ENCODE results near the gene KLF5. TPM values are rescaled to one million over a fixed set of nuclear protein-coding genes. Genes with fewer than 3 reads are reported as not detected.

KLF5 gene
- total RNA-seq, 1 donor from 2014 or later = 0.84 TPM

- no peaks in the 10 kb centered on the region for H3K4me1 ChIP-seq
- Mint-ChIP-seq H3K27me3 (ENCODE audit: insufficient read depth, low read depth) (no peaks in the 10 kb centered on the region), H3K9me3 (peaks cover 2% of the 10 kb centered on the region), H3K4me3 (no peak overlapping the region), H3K4me1 (peaks cover 8% of the 10 kb centered on the region), H3K27ac (no peak overlapping the region), H3K36me3 (no peaks in the 10 kb centered on the region)
- no peaks in the 10 kb centered on the region for H3K36me3 ChIP-seq
- no peak for DNase-seq (ENCODE audit: low spot score)
- H2AFZ ChIP-seq (replicated peaks) = peak overlapping the region; percentile 54
- H3K9ac ChIP-seq = no peak overlapping the region
- H3K27me3 ChIP-seq = no peaks in the 10 kb centered on the region
- H3K4me3 ChIP-seq = no peak overlapping the region
- H3K4me2 ChIP-seq = no peak overlapping the region
- no peaks in the 10 kb centered on the region for H4K20me1 ChIP-seq (ENCODE audit: low read depth)
- no peaks in the 10 kb centered on the region for H3K9me3 ChIP-seq (ENCODE audit: low read depth)
- TF ChIP-seq EZH2phosphoT487 (IDR thresholded peaks at IDR 0.05) (no peak), EZH2 (IDR thresholded peaks at IDR 0.05) (no peak), CTCF (IDR thresholded peaks at IDR 0.05) (no peak)
- no peaks in the 10 kb centered on the region for H3K79me2 ChIP-seq (ENCODE audit: low read depth)
- no peak overlapping the region for H3K27ac ChIP-seq
- H3F3A ChIP-seq (ENCODE audit: low read depth) = no peaks in the 10 kb centered on the region
These were observed 52.0 kb downstream of the KLF5 start for GRCh38 chr13:73110814-73111213.

- Mint-ChIP-seq H3K27me3 (ENCODE audit: insufficient read depth, low read depth) (no peaks in the 10 kb centered on the region), H3K27ac (no peak overlapping the region), H3K9me3 (peaks cover 2% of the 10 kb centered on the region), H3K4me1 (peaks cover 8% of the 10 kb centered on the region), H3K4me3 (no peak overlapping the region), H3K36me3 (no peaks in the 10 kb centered on the region)
- H3K4me2 ChIP-seq = no peak overlapping the region
- peak overlapping the region; percentile 54 for H2AFZ ChIP-seq (replicated peaks)
- TF ChIP-seq CTCF (IDR thresholded peaks at IDR 0.05) = no peak
- no peak for TF ChIP-seq EZH2 (IDR thresholded peaks at IDR 0.05)
- TF ChIP-seq EZH2phosphoT487 (IDR thresholded peaks at IDR 0.05) = no peak
- H3K9ac ChIP-seq = no peak overlapping the region
- no peaks in the 10 kb centered on the region for H4K20me1 ChIP-seq (ENCODE audit: low read depth)
- H3K4me3 ChIP-seq = no peak overlapping the region
- no peak overlapping the region for H3K27ac ChIP-seq
- no peaks in the 10 kb centered on the region for H3F3A ChIP-seq (ENCODE audit: low read depth)
- H3K4me1 ChIP-seq = no peaks in the 10 kb centered on the region
- H3K36me3 ChIP-seq = no peaks in the 10 kb centered on the region
- no peaks in the 10 kb centered on the region for H3K79me2 ChIP-seq (ENCODE audit: low read depth)
- no peaks in the 10 kb centered on the region for H3K27me3 ChIP-seq
- no peaks in the 10 kb centered on the region for H3K9me3 ChIP-seq (ENCODE audit: low read depth)
- DNase-seq (ENCODE audit: low spot score) = no peak
These were observed 52.5 kb downstream of the KLF5 start for GRCh38 chr13:73111331-73111730.

- Histone ChIP-seq H3K27ac (no peak overlapping the region), H3K4me2 (no peak overlapping the region), H3K4me1 (no peaks in the 10 kb centered on the region), H3K4me3 (no peak overlapping the region), H2AFZ (replicated peaks) (no peak overlapping the region), H4K20me1 (ENCODE audit: low read depth) (no peaks in the 10 kb centered on the region), H3K9me3 (ENCODE audit: low read depth) (no peaks in the 10 kb centered on the region), H3K9ac (no peak overlapping the region), H3K27me3 (no peaks in the 10 kb centered on the region), H3F3A (ENCODE audit: low read depth) (peaks cover 5% of the 10 kb centered on the region), H3K36me3 (no peaks in the 10 kb centered on the region), H3K79me2 (ENCODE audit: low read depth) (no peaks in the 10 kb centered on the region)
- Mint-ChIP-seq H3K4me1 (no peaks in the 10 kb centered on the region), H3K27ac (no peak overlapping the region), H3K9me3 (peaks cover under 1% of the 10 kb centered on the region), H3K27me3 (ENCODE audit: insufficient read depth, low read depth) (no peaks in the 10 kb centered on the region), H3K36me3 (no peaks in the 10 kb centered on the region), H3K4me3 (no peak overlapping the region)
- DNase-seq (ENCODE audit: low spot score) = no peak
- no peak for TF ChIP-seq CTCF (IDR thresholded peaks at IDR 0.05)
- TF ChIP-seq EZH2phosphoT487 (IDR thresholded peaks at IDR 0.05) = no peak
- no peak for TF ChIP-seq EZH2 (IDR thresholded peaks at IDR 0.05)
These were observed 60.8 kb downstream of the KLF5 start for GRCh38 chr13:73119612-73120011.

Small RNA genes within 50 kb of the gene (small RNA-seq; reads per million reads assigned to genes)
- not detected for gene RNU6-66P
